Neural cell (in vitro differentiated cells): ENCODE data around the gene SYCN. TPM values are rescaled to one million over a fixed set of nuclear protein-coding genes. Genes with fewer than 3 reads are reported as not detected.

Experiments
- H2AFZ ChIP-seq: fragments of 200-600, 300-800 bp; sonication (generic), shearing (Covaris generic); 2 replicates; pipeline ENCODE4 v1.6.0; 2014; ENCODE audit warnings: low read depth, mild to moderate bottlenecking, antibody characterized with exemption, low read length, moderate library complexity
- H3F3A ChIP-seq: fragments of 200-600 bp; shearing (Covaris generic); 2 replicates; pipeline ENCODE4 v1.6.1; 2016; ENCODE audit warnings: mild to moderate bottlenecking, moderate library complexity, mixed read lengths, antibody characterized with exemption, low read length; ENCODE audit not compliant: insufficient read depth, poor library complexity, severe bottlenecking
- H3K27ac ChIP-seq: fragments of 200-600, 300-800 bp; sonication (generic), shearing (Covaris generic); 2 replicates; pipeline ENCODE4 v1.5.1; 2014; ENCODE audit warnings: mild to moderate bottlenecking, low read length, moderate library complexity
- H3K27me3 ChIP-seq: fragments of 300-800, 200-600 bp; sonication (generic), shearing (Covaris generic); 2 replicates; pipeline ENCODE4 v1.6.0; 2014; ENCODE audit warnings: mild to moderate bottlenecking, low read depth, low read length, moderate library complexity; ENCODE audit not compliant: insufficient read depth
- H3K36me3 ChIP-seq: fragments of 300-800, 200-600 bp; sonication (generic), shearing (Covaris generic); 2 replicates; pipeline ENCODE4 v1.5.1; 2014; ENCODE audit warnings: mild to moderate bottlenecking, antibody characterized with exemption, low read length, moderate library complexity; ENCODE audit not compliant: insufficient read depth
- H3K4me2 ChIP-seq: fragments of 300-800, 200-600 bp; sonication (generic), shearing (Covaris generic); 2 replicates; pipeline ENCODE4 v1.6.0; 2014; ENCODE audit warnings: mild to moderate bottlenecking, low read length
- H3K4me3 ChIP-seq: fragments of 300-800, 200-600 bp; sonication (generic), shearing (Covaris generic); 2 replicates; pipeline ENCODE4 v1.5.1; 2014; ENCODE audit warnings: mild to moderate bottlenecking, low read length, moderate library complexity
- H3K79me2 ChIP-seq: fragments of 200-600 bp; shearing (Covaris generic); replicated peaks from 2 replicates; pipeline ENCODE4 v1.6.0; 2014; ENCODE audit warnings: mild to moderate bottlenecking, low read length, moderate library complexity; ENCODE audit not compliant: insufficient read depth
- H3K9ac ChIP-seq: fragments of 300-800, 200-600 bp; sonication (generic), shearing (Covaris generic); 2 replicates; pipeline ENCODE4 v1.6.1; 2016; ENCODE audit warnings: mild to moderate bottlenecking, low read length, mixed read lengths
- H3K9me2 ChIP-seq: fragments of 200-600 bp; shearing (Covaris generic); 2 replicates; pipeline ENCODE4 v1.6.1; 2016; ENCODE audit warnings: mild to moderate bottlenecking, low read length, mixed read lengths; ENCODE audit not compliant: insufficient read depth
- H3K9me3 ChIP-seq: fragments of 200-600, 300-800 bp; sonication (generic), shearing (Covaris generic); 2 replicates; pipeline ENCODE4 v1.6.1; 2016; ENCODE audit warnings: mild to moderate bottlenecking, mixed run types, low read length, moderate library complexity, mixed read lengths
- H4K20me1 ChIP-seq: fragments of 200-600 bp; shearing (Covaris generic); 2 replicates; pipeline ENCODE4 v1.6.1; 2016; ENCODE audit warnings: mild to moderate bottlenecking, mixed run types; ENCODE audit not compliant: insufficient read depth
- EP300 ChIP-seq: fragments of 450-650 bp; conservative IDR thresholded peaks from 2 replicates; pipeline ENCODE4 v1.6.1; 2014; ENCODE audit warnings: antibody characterized with exemption, mild to moderate bottlenecking, moderate library complexity; ENCODE audit not compliant: poor library complexity, severe bottlenecking
- EZH2 ChIP-seq: fragments of 200-600, 300-800 bp; shearing (Covaris generic), sonication (generic); IDR thresholded peaks from 2 replicates; pipeline ENCODE4 v1.6.1; 2014; ENCODE audit warnings: antibody characterized with exemption, low read length, borderline replicate concordance, mild to moderate bottlenecking; ENCODE audit not compliant: insufficient read depth, poor library complexity, severe bottlenecking
- MXI1 ChIP-seq: fragments of 450-650 bp; conservative IDR thresholded peaks from 2 replicates; pipeline ENCODE4 v1.6.1; 2014; ENCODE audit warnings: antibody characterized with exemption, mild to moderate bottlenecking; ENCODE audit not compliant: poor library complexity, severe bottlenecking
- POLR2AphosphoS5 ChIP-seq: IDR thresholded peaks from 2 replicates; pipeline ENCODE4 v1.6.1; 2012
- RAD21 ChIP-seq: fragments of 450-650 bp; conservative IDR thresholded peaks from 2 replicates; pipeline ENCODE4 v1.6.1; 2014; ENCODE audit warnings: antibody characterized with exemption, mild to moderate bottlenecking, moderate library complexity
- SMC3 ChIP-seq: fragments of 450-650 bp; conservative IDR thresholded peaks from 2 replicates; pipeline ENCODE4 v1.6.1; 2014; ENCODE audit warnings: antibody characterized with exemption, mild to moderate bottlenecking, moderate library complexity; ENCODE audit not compliant: poor library complexity
- TAF1 ChIP-seq: IDR thresholded peaks from 2 replicates; pipeline ENCODE4 v1.6.1; 2012; ENCODE audit warnings: low read depth
- polyA plus RNA-seq: library from polyadenylated mRNA; depleted of rRNA; stranded (reverse); fragments of >200 nt; gene quantifications from 2 replicates; pipeline ENCODE4 v1.2.3, GENCODE V29; 2014
- TF ChIP-seq, protein P1 (sequence below): fragments of 450-650 bp; IDR thresholded peaks from 2 replicates; pipeline ENCODE4 v1.5.1; 2014; ENCODE audit warnings: antibody characterized with exemption, mild to moderate bottlenecking, moderate library complexity; ENCODE audit not compliant: poor library complexity, severe bottlenecking
- TF ChIP-seq, protein P2 (sequence below): IDR thresholded peaks from 2 replicates; pipeline ENCODE4 v1.6.1; 2012; ENCODE audit warnings: borderline replicate concordance

SYCN gene
- polyA plus RNA-seq, 1 donor from 2014 or later: not detected

DNA sequence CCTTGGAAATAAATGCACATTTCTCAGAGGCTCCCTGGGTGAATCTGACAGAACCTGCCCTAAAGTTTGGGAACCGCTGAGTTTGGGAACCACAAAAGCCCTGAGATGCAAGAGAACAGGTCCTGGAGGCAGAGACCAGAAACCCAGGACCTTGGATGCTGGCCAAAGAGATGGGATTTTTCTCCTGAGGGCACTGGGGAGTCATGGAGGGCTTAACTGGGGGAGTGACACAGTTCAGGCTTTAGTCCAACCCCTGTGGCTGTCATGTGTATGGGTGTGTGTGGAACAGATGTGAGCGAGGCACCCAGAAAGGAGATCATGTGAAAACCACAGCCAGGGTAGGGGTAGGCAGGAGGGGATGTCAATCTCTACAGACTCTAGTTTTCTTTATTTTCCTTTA, 11.2 kb downstream of the SYCN start:
- Histone ChIP-seq H3K79me2 (no peaks in the 10 kb centered on the region), H3K27ac (no peak overlapping the region), H3K27me3 (peaks cover 20% of the 10 kb centered on the region), H2AFZ (no peak overlapping the region), H3K9me2 (no peaks in the 10 kb centered on the region), H4K20me1 (no peaks in the 10 kb centered on the region), H3F3A (no peaks in the 10 kb centered on the region), H3K36me3 (no peaks in the 10 kb centered on the region), H3K4me3 (no peak overlapping the region), H3K9ac (no peak overlapping the region), H3K4me2 (no peak overlapping the region), H3K9me3 (no peaks in the 10 kb centered on the region)
- TF ChIP-seq, protein P1, sequence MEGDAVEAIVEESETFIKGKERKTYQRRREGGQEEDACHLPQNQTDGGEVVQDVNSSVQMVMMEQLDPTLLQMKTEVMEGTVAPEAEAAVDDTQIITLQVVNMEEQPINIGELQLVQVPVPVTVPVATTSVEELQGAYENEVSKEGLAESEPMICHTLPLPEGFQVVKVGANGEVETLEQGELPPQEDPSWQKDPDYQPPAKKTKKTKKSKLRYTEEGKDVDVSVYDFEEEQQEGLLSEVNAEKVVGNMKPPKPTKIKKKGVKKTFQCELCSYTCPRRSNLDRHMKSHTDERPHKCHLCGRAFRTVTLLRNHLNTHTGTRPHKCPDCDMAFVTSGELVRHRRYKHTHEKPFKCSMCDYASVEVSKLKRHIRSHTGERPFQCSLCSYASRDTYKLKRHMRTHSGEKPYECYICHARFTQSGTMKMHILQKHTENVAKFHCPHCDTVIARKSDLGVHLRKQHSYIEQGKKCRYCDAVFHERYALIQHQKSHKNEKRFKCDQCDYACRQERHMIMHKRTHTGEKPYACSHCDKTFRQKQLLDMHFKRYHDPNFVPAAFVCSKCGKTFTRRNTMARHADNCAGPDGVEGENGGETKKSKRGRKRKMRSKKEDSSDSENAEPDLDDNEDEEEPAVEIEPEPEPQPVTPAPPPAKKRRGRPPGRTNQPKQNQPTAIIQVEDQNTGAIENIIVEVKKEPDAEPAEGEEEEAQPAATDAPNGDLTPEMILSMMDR: no peak
- TF ChIP-seq SMC3 (no peak), EP300 (no peak), POLR2AphosphoS5 (no peak), TAF1 (no peak), RAD21 (no peak), EZH2 (no peak), MXI1 (no peak)
- TF ChIP-seq, protein P2, sequence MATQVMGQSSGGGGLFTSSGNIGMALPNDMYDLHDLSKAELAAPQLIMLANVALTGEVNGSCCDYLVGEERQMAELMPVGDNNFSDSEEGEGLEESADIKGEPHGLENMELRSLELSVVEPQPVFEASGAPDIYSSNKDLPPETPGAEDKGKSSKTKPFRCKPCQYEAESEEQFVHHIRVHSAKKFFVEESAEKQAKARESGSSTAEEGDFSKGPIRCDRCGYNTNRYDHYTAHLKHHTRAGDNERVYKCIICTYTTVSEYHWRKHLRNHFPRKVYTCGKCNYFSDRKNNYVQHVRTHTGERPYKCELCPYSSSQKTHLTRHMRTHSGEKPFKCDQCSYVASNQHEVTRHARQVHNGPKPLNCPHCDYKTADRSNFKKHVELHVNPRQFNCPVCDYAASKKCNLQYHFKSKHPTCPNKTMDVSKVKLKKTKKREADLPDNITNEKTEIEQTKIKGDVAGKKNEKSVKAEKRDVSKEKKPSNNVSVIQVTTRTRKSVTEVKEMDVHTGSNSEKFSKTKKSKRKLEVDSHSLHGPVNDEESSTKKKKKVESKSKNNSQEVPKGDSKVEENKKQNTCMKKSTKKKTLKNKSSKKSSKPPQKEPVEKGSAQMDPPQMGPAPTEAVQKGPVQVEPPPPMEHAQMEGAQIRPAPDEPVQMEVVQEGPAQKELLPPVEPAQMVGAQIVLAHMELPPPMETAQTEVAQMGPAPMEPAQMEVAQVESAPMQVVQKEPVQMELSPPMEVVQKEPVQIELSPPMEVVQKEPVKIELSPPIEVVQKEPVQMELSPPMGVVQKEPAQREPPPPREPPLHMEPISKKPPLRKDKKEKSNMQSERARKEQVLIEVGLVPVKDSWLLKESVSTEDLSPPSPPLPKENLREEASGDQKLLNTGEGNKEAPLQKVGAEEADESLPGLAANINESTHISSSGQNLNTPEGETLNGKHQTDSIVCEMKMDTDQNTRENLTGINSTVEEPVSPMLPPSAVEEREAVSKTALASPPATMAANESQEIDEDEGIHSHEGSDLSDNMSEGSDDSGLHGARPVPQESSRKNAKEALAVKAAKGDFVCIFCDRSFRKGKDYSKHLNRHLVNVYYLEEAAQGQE: no peak

DNA sequence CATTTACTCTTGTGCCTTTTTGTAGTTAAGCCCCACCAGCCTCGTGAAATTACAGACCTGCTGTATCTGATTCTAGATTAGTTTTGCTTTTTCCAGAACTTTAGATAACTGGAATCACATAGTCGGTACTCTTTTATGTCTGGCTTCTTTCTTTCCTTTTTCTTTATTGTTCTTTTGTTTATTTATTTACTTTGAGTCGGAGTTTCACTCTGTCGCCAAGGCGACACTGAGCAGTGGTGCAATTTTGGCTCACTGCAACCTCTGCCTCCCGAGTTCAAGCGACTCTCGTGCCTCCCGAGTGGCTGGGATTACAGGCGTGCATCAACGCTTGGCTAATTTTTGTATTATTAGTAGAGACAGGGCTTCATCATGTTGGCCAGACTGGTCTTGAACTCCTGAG, 13.3 kb downstream of the SYCN start:
- Histone ChIP-seq H3K4me3 (no peak overlapping the region), H3K36me3 (no peaks in the 10 kb centered on the region), H3K27me3 (no peaks in the 10 kb centered on the region), H3F3A (no peaks in the 10 kb centered on the region), H3K9me2 (no peaks in the 10 kb centered on the region), H3K9ac (no peak overlapping the region), H2AFZ (no peak overlapping the region), H3K27ac (no peak overlapping the region), H4K20me1 (no peaks in the 10 kb centered on the region), H3K79me2 (no peaks in the 10 kb centered on the region), H3K9me3 (no peaks in the 10 kb centered on the region), H3K4me2 (no peak overlapping the region)
- TF ChIP-seq, protein P1: no peak
- no peak for TF ChIP-seq TAF1
- no peak for TF ChIP-seq MXI1
- TF ChIP-seq RAD21: no peak
- TF ChIP-seq, protein P2: no peak
- TF ChIP-seq EZH2: no peak
- no peak for TF ChIP-seq POLR2AphosphoS5
- no peak for TF ChIP-seq SMC3
- TF ChIP-seq EP300: no peak
